GM18907 (cell line): ENCODE measurements around the gene CREB3L1.
A peak's percentile ranks its signal among the peaks of the same experiment; 100 is the strongest.

Source experiments
- ATAC-seq: cut with Tn5 transposase; IDR thresholded peaks from one replicate; pipeline ENCODE4 v1.9.1; 2021; ENCODE audit warnings: mild to moderate bottlenecking, moderate library complexity; ENCODE audit not compliant: unreplicated experiment

Gene CREB3L1

DNA sequence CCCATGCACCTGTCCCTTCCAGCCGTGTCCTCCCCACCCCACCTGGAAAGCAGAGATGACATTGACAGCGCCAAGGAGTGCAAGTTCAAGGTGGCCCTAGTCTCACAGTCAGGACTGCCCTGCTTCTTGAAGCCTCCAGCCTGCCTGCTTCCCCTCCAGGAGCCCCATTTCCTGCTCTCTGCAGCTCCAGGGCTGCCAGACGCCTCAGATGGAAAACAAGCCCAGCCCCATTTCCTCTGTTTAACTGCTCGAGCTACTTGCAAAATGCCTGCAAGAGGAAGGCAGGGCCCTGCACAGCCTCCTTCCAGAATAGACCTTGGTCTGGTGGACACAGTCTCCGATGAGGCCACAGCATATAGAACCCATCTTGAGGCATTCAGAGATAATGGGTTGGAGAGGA lies 64.8 kb downstream of the CREB3L1 start:
- ATAC-seq = no peak

DNA sequence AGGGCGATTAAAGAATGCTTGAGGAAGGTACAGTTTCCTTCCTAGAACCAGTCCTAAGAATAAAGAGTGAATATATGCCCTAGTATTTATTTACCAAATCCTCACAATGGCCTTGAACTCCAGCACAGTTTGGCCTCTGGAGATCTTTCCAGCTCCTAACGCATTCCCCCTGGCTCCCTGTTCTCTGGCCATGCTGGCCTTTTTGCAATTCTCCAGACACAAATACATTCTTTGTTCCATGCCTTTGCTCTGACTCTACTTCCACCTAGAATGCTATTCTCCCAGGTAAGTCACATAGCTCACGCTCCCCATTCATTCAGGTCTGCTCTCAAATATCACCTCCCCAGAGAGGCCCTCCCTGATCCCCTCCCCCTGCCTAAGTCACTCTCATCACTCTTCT lies 66.1 kb downstream of the CREB3L1 start:
- no peak for ATAC-seq

GRCh38 chr11:46345131-46345597 lies 67.7 kb downstream of the CREB3L1 start:
- ATAC-seq = no peak

DNA sequence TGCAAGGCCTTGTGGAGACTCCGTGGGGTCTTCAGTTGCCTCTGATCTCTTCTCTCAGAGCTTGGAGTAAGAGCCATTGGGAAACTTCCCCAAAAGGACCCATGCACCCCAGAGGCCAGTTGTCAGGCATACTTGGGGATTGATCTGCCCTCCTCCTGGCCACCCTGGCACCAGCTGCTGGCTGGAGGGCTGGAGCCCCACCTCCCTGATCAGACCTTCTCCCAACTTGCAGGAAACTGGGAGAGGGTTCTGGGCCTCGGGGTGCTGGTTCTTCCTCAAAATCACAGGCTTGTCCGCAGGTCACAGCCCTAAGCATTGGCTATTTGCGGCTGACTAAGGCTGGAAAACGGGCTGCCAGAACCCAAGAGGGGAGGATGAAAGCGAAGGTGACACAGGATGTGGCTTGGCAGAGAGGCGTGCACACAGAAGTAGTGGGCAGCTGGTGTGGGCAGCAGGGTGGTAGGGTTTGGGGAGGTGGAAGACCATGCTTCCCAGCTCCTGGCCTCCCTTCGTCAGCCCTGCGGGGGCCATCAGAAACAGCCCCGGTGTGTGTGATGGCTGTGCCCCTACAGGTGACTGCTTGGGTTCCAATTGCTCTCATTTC lies 68.5 kb downstream of the CREB3L1 start:
- ATAC-seq = no peak

GRCh38 chr11:46346886-46347636 lies 69.6 kb downstream of the CREB3L1 start, which contains the start of gene DGKZ:
Gene DGKZ (plus strand): TSS chr11:46347463. CDS start chr11:46347660, 197 bp downstream.
- peak; percentile 60 for ATAC-seq

GRCh38 chr11:46347637-46348311 lies 70.3 kb downstream of the CREB3L1 start:
- peak; percentile 9 for ATAC-seq

- peak; percentile 32 for ATAC-seq
Observed at GRCh38 chr11:46348566-46349401, 71.3 kb downstream of the CREB3L1 start.

DNA sequence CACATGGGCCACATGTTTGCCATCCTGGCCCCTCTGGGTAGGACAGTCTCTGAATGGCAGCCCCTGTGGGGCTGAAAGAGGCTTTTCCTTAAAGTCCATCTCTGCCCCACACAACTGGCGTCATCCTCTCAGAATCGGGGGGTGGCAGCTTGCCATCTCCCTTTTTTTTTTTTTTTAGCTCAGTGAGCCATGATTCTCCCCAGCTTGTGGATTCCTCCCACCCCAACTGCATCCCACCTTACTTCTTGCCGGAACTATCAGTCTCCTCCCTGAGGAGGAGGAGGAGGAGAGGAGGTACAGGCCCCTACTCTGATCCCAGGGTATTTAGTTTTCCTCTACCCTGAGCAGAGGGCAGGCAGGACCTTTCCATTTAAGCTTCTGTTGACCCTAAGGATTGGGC lies 73.2 kb downstream of the CREB3L1 start:
- no peak for ATAC-seq

- no peak for ATAC-seq
Observed at GRCh38 chr11:46351148-46351547, 73.7 kb downstream of the CREB3L1 start.

DNA sequence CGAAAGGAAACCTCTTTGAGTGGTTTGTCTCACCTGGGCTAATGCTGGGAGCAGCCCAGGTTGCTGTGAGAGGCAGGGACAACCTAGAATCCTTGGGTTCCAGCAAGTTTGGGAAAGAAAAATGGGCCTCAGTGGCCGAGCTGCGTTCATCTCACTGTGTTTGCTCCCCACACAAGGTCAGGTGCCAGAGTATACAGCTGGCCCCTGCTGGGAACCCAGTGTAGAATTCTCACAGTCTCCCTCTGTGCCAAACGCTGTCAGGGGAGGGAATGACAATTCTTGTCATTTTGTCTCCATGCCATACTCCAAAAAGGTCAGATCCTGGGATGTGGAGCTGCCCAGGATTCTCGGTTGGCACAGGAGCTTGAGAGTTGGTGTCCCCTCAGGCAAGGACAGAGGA lies 74.1 kb downstream of the CREB3L1 start:
- no peak for ATAC-seq

GRCh38 chr11:46352063-46352841 lies 74.8 kb downstream of the CREB3L1 start:
- no peak for ATAC-seq

DNA sequence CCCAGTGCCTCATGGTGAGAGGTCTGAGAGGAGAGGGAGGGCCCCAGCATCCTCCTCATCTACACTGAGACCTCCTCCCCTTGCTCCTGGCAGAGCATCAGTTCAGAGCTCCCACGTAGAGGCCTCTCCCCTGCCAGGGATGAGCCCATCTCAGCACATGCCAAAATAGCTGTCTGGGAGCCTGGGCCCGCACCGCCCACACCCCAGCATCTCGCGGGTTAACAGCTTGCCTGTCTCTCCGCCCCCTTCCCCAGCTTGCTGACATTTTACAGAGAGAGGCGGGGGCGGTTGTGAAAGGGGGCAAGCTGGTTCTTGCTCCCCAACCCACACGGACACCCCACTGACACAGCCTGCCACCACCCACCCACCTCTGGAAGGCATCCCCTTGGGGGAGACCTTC lies 76.2 kb downstream of the CREB3L1 start:
- no peak for ATAC-seq

DNA sequence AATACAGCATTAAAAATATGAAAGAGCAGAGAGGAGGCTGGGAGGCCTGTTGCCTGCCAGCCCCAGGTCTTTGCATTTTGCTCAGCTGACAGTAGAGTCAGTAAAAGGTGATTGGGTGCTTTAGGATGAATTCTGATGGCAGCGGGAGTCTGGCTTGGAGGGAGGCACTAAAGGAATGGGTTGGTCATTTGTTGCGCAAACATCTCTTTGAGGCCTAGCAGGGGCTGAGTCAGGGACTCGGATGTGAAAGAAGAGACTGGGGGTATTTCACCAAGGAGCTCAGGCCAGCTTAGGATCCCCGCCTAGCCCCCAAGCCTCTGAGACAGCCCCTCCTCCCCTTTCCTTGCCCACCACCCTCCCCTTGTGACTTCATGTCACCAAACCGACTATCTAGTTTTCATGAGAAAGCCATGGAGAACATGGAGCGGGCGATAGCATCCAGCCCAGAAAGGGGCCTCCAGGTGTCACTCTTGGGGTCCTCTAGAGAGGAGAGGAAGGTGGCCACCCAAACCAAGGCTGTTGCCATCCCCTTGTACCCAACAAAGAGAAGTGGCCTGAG lies 79.5 kb downstream of the CREB3L1 start:
- ATAC-seq = no peak

GRCh38 chr11:46357483-46357936 lies 80.0 kb downstream of the CREB3L1 start:
- ATAC-seq = no peak

GRCh38 chr11:46359953-46360352 lies 82.5 kb downstream of the CREB3L1 start:
- no peak for ATAC-seq

- no peak for ATAC-seq
Observed at GRCh38 chr11:46360878-46361277, 83.4 kb downstream of the CREB3L1 start.

GRCh38 chr11:46361283-46362155 lies 84.1 kb downstream of the CREB3L1 start:
- peak; percentile 86 for ATAC-seq

- ATAC-seq = no peak
Observed at GRCh38 chr11:46362156-46363030, 84.9 kb downstream of the CREB3L1 start.
